ENCODE data around the gene ZFP2.
"Not testable (repeated sequence)": the region's sequence is repeated elsewhere in the genome, so short reads cannot be mapped to it uniquely, and the experiment has no call there.

ZFP2 gene

GRCh38 chr5:178895615-178896571 lies at the start of gene ZFP2:
Gene ZFP2 (plus strand): TSS chr5:178895913. CDS start chr5:178931314, 35,401 bp downstream.
- H3K4me3 ChIP-seq (ENCODE audit: control insufficient read depth, low read depth, low read length): peak within 1 kb of the TSS; percentile 64
- DNase-seq (ENCODE audit: low read depth): peak; percentile 42
- TF ChIP-seq CTCF (conservative IDR thresholded peaks at IDR 0.05; ENCODE audit: control insufficient read depth, insufficient read depth, low read depth, low read length): no peak

- H3K4me3 ChIP-seq (ENCODE audit: control insufficient read depth, low read depth, low read length): no peak overlapping the region
- TF ChIP-seq CTCF (conservative IDR thresholded peaks at IDR 0.05; ENCODE audit: control insufficient read depth, insufficient read depth, low read depth, low read length): no peak
- no peak for DNase-seq (ENCODE audit: low read depth)
These were observed 46.4 kb upstream of the ZFP2 start for GRCh38 chr5:178849316-178849715.

- TF ChIP-seq CTCF (conservative IDR thresholded peaks at IDR 0.05; ENCODE audit: control insufficient read depth, insufficient read depth, low read depth, low read length): no peak
- no peak overlapping the region for H3K4me3 ChIP-seq (ENCODE audit: control insufficient read depth, low read depth, low read length)
- no peak for DNase-seq (ENCODE audit: low read depth)
These were observed 43.8 kb upstream of the ZFP2 start for GRCh38 chr5:178851951-178852350.

GRCh38 chr5:178854284-178854683 lies 41.4 kb upstream of the ZFP2 start:
- no peak for DNase-seq (ENCODE audit: low read depth)
- TF ChIP-seq CTCF (conservative IDR thresholded peaks at IDR 0.05; ENCODE audit: control insufficient read depth, insufficient read depth, low read depth, low read length): no peak
- H3K4me3 ChIP-seq (ENCODE audit: control insufficient read depth, low read depth, low read length): no peak overlapping the region

GRCh38 chr5:178859625-178860521 lies 35.8 kb upstream of the ZFP2 start, which contains the start of gene ZNF354B:
Gene ZNF354B (plus strand): TSS chr5:178859953. CDS start chr5:178861048, 1,095 bp downstream.
- no peak for TF ChIP-seq CTCF (conservative IDR thresholded peaks at IDR 0.05; ENCODE audit: control insufficient read depth, insufficient read depth, low read depth, low read length)
- H3K4me3 ChIP-seq (ENCODE audit: control insufficient read depth, low read depth, low read length): peak within 1 kb of the TSS; percentile 61

GRCh38 chr5:178860615-178861014 lies 35.1 kb upstream of the ZFP2 start:
- H3K4me3 ChIP-seq (ENCODE audit: control insufficient read depth, low read depth, low read length): peak overlapping the region; percentile 61
- DNase-seq (ENCODE audit: low read depth): not testable (repeated sequence)

More at GRCh38 chr5:178859625-178860521, 35.8 kb upstream of the ZFP2 start, which contains the start of gene ZNF354B:
- peak; percentile 93 for DNase-seq (ENCODE audit: low read depth)
